Nephron progenitor cell (in vitro differentiated cells): ENCODE data around the gene YWHAG.
"Not testable (repeated sequence)": the region's sequence is repeated elsewhere in the genome, so short reads cannot be mapped to it uniquely, and the experiment has no call there.

Source experiments
- DNase-seq: peaks from one replicate; pipeline ENCODE4 v3.0.0; 2021
- H3K27ac Mint-ChIP-seq: 2 replicates; pipeline ENCODE4 v1.8.0; 2021; ENCODE audit warnings: mild to moderate bottlenecking, moderate library complexity, mixed read lengths
- H3K27me3 Mint-ChIP-seq: 2 replicates; pipeline ENCODE4 v1.8.0; 2021; ENCODE audit warnings: mild to moderate bottlenecking, low read depth, mixed read lengths; ENCODE audit not compliant: poor library complexity
- H3K36me3 Mint-ChIP-seq: 2 replicates; pipeline ENCODE4 v1.8.0; 2021; ENCODE audit warnings: low read depth, mixed read lengths
- H3K4me1 Mint-ChIP-seq: 2 replicates; pipeline ENCODE4 v1.8.0; 2021; ENCODE audit warnings: mixed read lengths
- H3K4me3 Mint-ChIP-seq: 2 replicates; pipeline ENCODE4 v1.8.0; 2021; ENCODE audit warnings: mild to moderate bottlenecking, moderate library complexity, mixed read lengths
- H3K9me3 Mint-ChIP-seq: 2 replicates; pipeline ENCODE4 v1.8.0; 2021; ENCODE audit warnings: mild to moderate bottlenecking, moderate library complexity, mixed read lengths
- CTCF ChIP-seq: fragments of 200-600 bp; sonication (generic); IDR thresholded peaks from 2 replicates; pipeline ENCODE4 v1.5.0; 2021; ENCODE audit warnings: antibody characterized with exemption

YWHAG gene

GRCh38 chr7:76314042-76314721, 44.6 kb downstream of the YWHAG start:
- no peak overlapping the region for H3K4me3 Mint-ChIP-seq
- peak; percentile 98 for DNase-seq

GRCh38 chr7:76311838-76312237, 47.0 kb downstream of the YWHAG start:
- not testable (repeated sequence) for H3K9me3 Mint-ChIP-seq, H3K4me3 Mint-ChIP-seq, DNase-seq, H3K4me1 Mint-ChIP-seq, H3K27me3 Mint-ChIP-seq, H3K27ac Mint-ChIP-seq, H3K36me3 Mint-ChIP-seq

More at GRCh38 chr7:76314042-76314721, 44.6 kb downstream of the YWHAG start:
- Mint-ChIP-seq H3K27me3 (peaks cover 4% of the 10 kb centered on the region), H3K4me1 (peaks cover 20% of the 10 kb centered on the region), H3K36me3 (no peaks in the 10 kb centered on the region), H3K9me3 (no peaks in the 10 kb centered on the region), H3K27ac (no peak overlapping the region)
- peak; percentile 99 for TF ChIP-seq CTCF

GRCh38 chr7:76310102-76310957, 48.5 kb downstream of the YWHAG start:
- Mint-ChIP-seq H3K36me3 (no peaks in the 10 kb centered on the region), H3K27me3 (peaks cover 4% of the 10 kb centered on the region), H3K4me3 (no peak overlapping the region), H3K4me1 (peaks cover 12% of the 10 kb centered on the region), H3K9me3 (no peaks in the 10 kb centered on the region), H3K27ac (no peak overlapping the region)
- DNase-seq, result no peak
- no peak for TF ChIP-seq CTCF

GRCh38 chr7:76309341-76310101, 49.3 kb downstream of the YWHAG start:
- not testable (repeated sequence) for DNase-seq, H3K4me3 Mint-ChIP-seq, H3K27ac Mint-ChIP-seq, H3K9me3 Mint-ChIP-seq, H3K27me3 Mint-ChIP-seq, H3K36me3 Mint-ChIP-seq
- peaks cover 16% of the 10 kb centered on the region for H3K4me1 Mint-ChIP-seq

GRCh38 chr7:76308874-76309273, 49.9 kb downstream of the YWHAG start:
- not testable (repeated sequence) for H3K4me3 Mint-ChIP-seq, H3K27me3 Mint-ChIP-seq, H3K36me3 Mint-ChIP-seq, H3K9me3 Mint-ChIP-seq, H3K27ac Mint-ChIP-seq, DNase-seq
- peaks cover 23% of the 10 kb centered on the region for H3K4me1 Mint-ChIP-seq

- DNase-seq, result no peak
- no peak for TF ChIP-seq CTCF
- Mint-ChIP-seq H3K4me1 (peaks cover 37% of the 10 kb centered on the region), H3K27ac (no peak overlapping the region), H3K27me3 (peaks cover 12% of the 10 kb centered on the region), H3K36me3 (no peaks in the 10 kb centered on the region), H3K9me3 (peaks cover 3% of the 10 kb centered on the region), H3K4me3 (no peak overlapping the region)
Observed at GRCh38 chr7:76304888-76305375, 53.9 kb downstream of the YWHAG start.
